ENCODE measurements around the gene FCRL6.

FCRL6 gene

GRCh38 chr1:159856576-159856975 is 54.4 kb downstream of the FCRL6 start:
- Histone ChIP-seq H3K4me2 (ENCODE audit: low read length) (no peak overlapping the region), H3K36me3 (ENCODE audit: control insufficient read depth, low read length) (no peaks in the 10 kb centered on the region), H3K27ac (ENCODE audit: low read depth, low read length) (no peak overlapping the region), H4K20me1 (ENCODE audit: control insufficient read depth, insufficient read depth, low read depth, low read length) (no peaks in the 10 kb centered on the region), H3K4me3 (ENCODE audit: low read length) (no peak overlapping the region), H3K9me3 (ENCODE audit: control insufficient read depth, insufficient read depth, low read length) (no peaks in the 10 kb centered on the region), H3K4me1 (ENCODE audit: control insufficient read depth, low read length) (no peaks in the 10 kb centered on the region), H3K9me2 (replicated peaks; ENCODE audit: control insufficient read depth, low read length) (no peaks in the 10 kb centered on the region), H3F3A (ENCODE audit: control insufficient read depth, insufficient read depth) (no peaks in the 10 kb centered on the region), H3K27me3 (ENCODE audit: control insufficient read depth, low read length) (peaks cover 37% of the 10 kb centered on the region), H3K79me2 (ENCODE audit: control insufficient read depth, low read length) (no peaks in the 10 kb centered on the region)
- no peak for TF ChIP-seq CTCF (IDR thresholded peaks at IDR 0.05; ENCODE audit: low read depth, low read length, poor library complexity, severe bottlenecking)
- TF ChIP-seq EZH2phosphoT487 (IDR thresholded peaks at IDR 0.05; ENCODE audit: borderline replicate concordance, low read length) = no peak

- no peak for TF ChIP-seq CTCF (IDR thresholded peaks at IDR 0.05; ENCODE audit: low read depth, low read length, poor library complexity, severe bottlenecking)
- no peak for TF ChIP-seq EZH2phosphoT487 (IDR thresholded peaks at IDR 0.05; ENCODE audit: borderline replicate concordance, low read length)
These were observed 55.7 kb downstream of the FCRL6 start for GRCh38 chr1:159857889-159858288.

GRCh38 chr1:159859767-159860322 is 57.7 kb downstream of the FCRL6 start:
- no peak overlapping the region for H3K27ac ChIP-seq (ENCODE audit: low read depth, low read length)
- no peak overlapping the region for H3K4me3 ChIP-seq (ENCODE audit: low read length)
- H3K9me3 ChIP-seq (ENCODE audit: control insufficient read depth, insufficient read depth, low read length) = no peaks in the 10 kb centered on the region
- no peaks in the 10 kb centered on the region for H3K4me1 ChIP-seq (ENCODE audit: control insufficient read depth, low read length)
- H3K79me2 ChIP-seq (ENCODE audit: control insufficient read depth, low read length) = no peaks in the 10 kb centered on the region
- H4K20me1 ChIP-seq (ENCODE audit: control insufficient read depth, insufficient read depth, low read depth, low read length) = no peaks in the 10 kb centered on the region
- no peaks in the 10 kb centered on the region for H3F3A ChIP-seq (ENCODE audit: control insufficient read depth, insufficient read depth)
- H3K9me2 ChIP-seq (replicated peaks; ENCODE audit: control insufficient read depth, low read length) = no peaks in the 10 kb centered on the region
- no peaks in the 10 kb centered on the region for H3K36me3 ChIP-seq (ENCODE audit: control insufficient read depth, low read length)
- TF ChIP-seq EZH2phosphoT487 (IDR thresholded peaks at IDR 0.05; ENCODE audit: borderline replicate concordance, low read length) (no peak), CTCF (IDR thresholded peaks at IDR 0.05; ENCODE audit: low read depth, low read length, poor library complexity, severe bottlenecking) (no peak)
- H3K27me3 ChIP-seq (ENCODE audit: control insufficient read depth, low read length) = peaks cover 10% of the 10 kb centered on the region
- H3K4me2 ChIP-seq (ENCODE audit: low read length) = no peak overlapping the region

More at GRCh38 chr1:159857889-159858288, 55.7 kb downstream of the FCRL6 start:
- H3K4me1 ChIP-seq (ENCODE audit: control insufficient read depth, low read length) = no peaks in the 10 kb centered on the region
- H3K9me2 ChIP-seq (replicated peaks; ENCODE audit: control insufficient read depth, low read length) = no peaks in the 10 kb centered on the region
- H3K27me3 ChIP-seq (ENCODE audit: control insufficient read depth, low read length) = peaks cover 27% of the 10 kb centered on the region
- H3K4me2 ChIP-seq (ENCODE audit: low read length) = no peak overlapping the region
- H3K36me3 ChIP-seq (ENCODE audit: control insufficient read depth, low read length) = no peaks in the 10 kb centered on the region
- H3F3A ChIP-seq (ENCODE audit: control insufficient read depth, insufficient read depth) = no peaks in the 10 kb centered on the region
- H3K9me3 ChIP-seq (ENCODE audit: control insufficient read depth, insufficient read depth, low read length) = no peaks in the 10 kb centered on the region
- H3K27ac ChIP-seq (ENCODE audit: low read depth, low read length) = no peak overlapping the region
- H4K20me1 ChIP-seq (ENCODE audit: control insufficient read depth, insufficient read depth, low read depth, low read length) = no peaks in the 10 kb centered on the region
- no peaks in the 10 kb centered on the region for H3K79me2 ChIP-seq (ENCODE audit: control insufficient read depth, low read length)
- H3K4me3 ChIP-seq (ENCODE audit: low read length) = no peak overlapping the region
